Adipocyte (in vitro differentiated cells): ENCODE data around the gene BTBD9.

ENCODE experiments used
- DNase-seq: peaks from one replicate; pipeline ENCODE4 v3.0.0-alpha.2; 2015; ENCODE audit warnings: low read depth
- H3K27me3 ChIP-seq: replicated peaks from 2 replicates; pipeline ENCODE4 v1.7.0; 2013; ENCODE audit warnings: mild to moderate bottlenecking, low read length, moderate library complexity; ENCODE audit not compliant: control insufficient read depth, insufficient read depth
- H3K36me3 ChIP-seq: 2 replicates; pipeline ENCODE4 v1.7.0; 2013; ENCODE audit warnings: low read length, mild to moderate bottlenecking, moderate library complexity; ENCODE audit not compliant: control insufficient read depth, insufficient read depth, severe bottlenecking
- H3K4me1 ChIP-seq: 2 replicates; pipeline ENCODE4 v1.7.0; 2013; ENCODE audit warnings: mild to moderate bottlenecking, low read length, moderate library complexity; ENCODE audit not compliant: control insufficient read depth, insufficient read depth
- H3K4me3 ChIP-seq: 2 replicates; pipeline ENCODE4 v1.7.0; 2013; ENCODE audit warnings: mild to moderate bottlenecking, low read length, moderate library complexity
- H3K9ac ChIP-seq: 2 replicates; pipeline ENCODE4 v1.7.0; 2013; ENCODE audit warnings: mild to moderate bottlenecking, low read length, moderate library complexity
- H3K9me3 ChIP-seq: 2 replicates; pipeline ENCODE4 v1.7.0; 2013; ENCODE audit warnings: mild to moderate bottlenecking, low read length, moderate library complexity; ENCODE audit not compliant: control insufficient read depth

BTBD9 gene

GRCh38 chr6:38209371-38210260 lies 430.1 kb downstream of the BTBD9 start:
- DNase-seq: no peak
- Histone ChIP-seq H3K9ac (no peak overlapping the region), H3K4me3 (no peak overlapping the region), H3K4me1 (peaks cover 12% of the 10 kb centered on the region), H3K27me3 (no peaks in the 10 kb centered on the region), H3K36me3 (no peaks in the 10 kb centered on the region), H3K9me3 (no peaks in the 10 kb centered on the region)

- H3K27me3 ChIP-seq: no peaks in the 10 kb centered on the region
- peaks cover 7% of the 10 kb centered on the region for H3K4me1 ChIP-seq
- H3K9ac ChIP-seq: no peak overlapping the region
- DNase-seq: no peak
- no peaks in the 10 kb centered on the region for H3K9me3 ChIP-seq
- no peaks in the 10 kb centered on the region for H3K36me3 ChIP-seq
- H3K4me3 ChIP-seq: no peak overlapping the region
Observed at GRCh38 chr6:38208028-38208427, 431.7 kb downstream of the BTBD9 start.

- no peaks in the 10 kb centered on the region for H3K27me3 ChIP-seq
- H3K4me1 ChIP-seq: peaks cover under 1% of the 10 kb centered on the region
- DNase-seq: no peak
- H3K9ac ChIP-seq: no peak overlapping the region
- no peaks in the 10 kb centered on the region for H3K36me3 ChIP-seq
- no peaks in the 10 kb centered on the region for H3K9me3 ChIP-seq
- no peak overlapping the region for H3K4me3 ChIP-seq
Observed at GRCh38 chr6:38207375-38207774, 432.4 kb downstream of the BTBD9 start.

GRCh38 chr6:38198219-38198618 lies 441.5 kb downstream of the BTBD9 start:
- Histone ChIP-seq H3K4me1 (no peaks in the 10 kb centered on the region), H3K4me3 (no peak overlapping the region), H3K9ac (no peak overlapping the region), H3K36me3 (no peaks in the 10 kb centered on the region), H3K9me3 (peaks cover 6% of the 10 kb centered on the region), H3K27me3 (no peaks in the 10 kb centered on the region)
- no peak for DNase-seq

GRCh38 chr6:38195113-38195635 lies 444.6 kb downstream of the BTBD9 start:
- no peaks in the 10 kb centered on the region for H3K4me1 ChIP-seq
- H3K36me3 ChIP-seq: no peaks in the 10 kb centered on the region
- DNase-seq: no peak
- no peak overlapping the region for H3K4me3 ChIP-seq
- no peak overlapping the region for H3K9ac ChIP-seq
- no peaks in the 10 kb centered on the region for H3K9me3 ChIP-seq
- H3K27me3 ChIP-seq: no peaks in the 10 kb centered on the region

- H3K9me3 ChIP-seq: no peaks in the 10 kb centered on the region
- H3K36me3 ChIP-seq: no peaks in the 10 kb centered on the region
- no peak overlapping the region for H3K9ac ChIP-seq
- no peak overlapping the region for H3K4me3 ChIP-seq
- no peak for DNase-seq
- no peaks in the 10 kb centered on the region for H3K4me1 ChIP-seq
- H3K27me3 ChIP-seq: no peaks in the 10 kb centered on the region
Observed at GRCh38 chr6:38194589-38194988, 445.1 kb downstream of the BTBD9 start.

- Histone ChIP-seq H3K9me3 (no peaks in the 10 kb centered on the region), H3K4me1 (no peaks in the 10 kb centered on the region), H3K27me3 (no peaks in the 10 kb centered on the region), H3K4me3 (no peak overlapping the region), H3K9ac (no peak overlapping the region), H3K36me3 (no peaks in the 10 kb centered on the region)
- DNase-seq: no peak
Observed at GRCh38 chr6:38194282-38194572, 445.5 kb downstream of the BTBD9 start.

GRCh38 chr6:38193481-38194281 lies 446.0 kb downstream of the BTBD9 start:
- H3K27me3 ChIP-seq: no peaks in the 10 kb centered on the region
- H3K4me3 ChIP-seq: no peak overlapping the region
- H3K36me3 ChIP-seq: no peaks in the 10 kb centered on the region
- no peak overlapping the region for H3K9ac ChIP-seq
- no peaks in the 10 kb centered on the region for H3K4me1 ChIP-seq
- H3K9me3 ChIP-seq: no peaks in the 10 kb centered on the region
- no peak for DNase-seq

GRCh38 chr6:38193051-38193450 lies 446.7 kb downstream of the BTBD9 start:
- Histone ChIP-seq H3K4me3 (no peak overlapping the region), H3K9me3 (no peaks in the 10 kb centered on the region), H3K4me1 (no peaks in the 10 kb centered on the region), H3K27me3 (no peaks in the 10 kb centered on the region), H3K9ac (no peak overlapping the region), H3K36me3 (no peaks in the 10 kb centered on the region)
- no peak for DNase-seq

- no peak overlapping the region for H3K9ac ChIP-seq
- DNase-seq: no peak
- H3K4me3 ChIP-seq: no peak overlapping the region
- H3K4me1 ChIP-seq: no peaks in the 10 kb centered on the region
- H3K9me3 ChIP-seq: no peaks in the 10 kb centered on the region
- H3K27me3 ChIP-seq: no peaks in the 10 kb centered on the region
- no peaks in the 10 kb centered on the region for H3K36me3 ChIP-seq
Observed at GRCh38 chr6:38192487-38192886, 447.2 kb downstream of the BTBD9 start.

GRCh38 chr6:38192011-38192410 lies 447.7 kb downstream of the BTBD9 start:
- Histone ChIP-seq H3K9ac (no peak overlapping the region), H3K27me3 (no peaks in the 10 kb centered on the region), H3K36me3 (no peaks in the 10 kb centered on the region), H3K4me1 (no peaks in the 10 kb centered on the region), H3K4me3 (no peak overlapping the region), H3K9me3 (no peaks in the 10 kb centered on the region)
- no peak for DNase-seq
